GM12891 (cell line): ENCODE measurements around the gene MARVELD2.
"Not testable (repeated sequence)": the region's sequence is repeated elsewhere in the genome, so short reads cannot be mapped to it uniquely, and the experiment has no call there.

Source experiments
- POLR2A ChIP-seq: IDR thresholded peaks from 2 replicates; pipeline ENCODE4 v1.6.1; 2011; ENCODE audit warnings: low read depth, low read length, control low read depth
- POLR2AphosphoS5 ChIP-seq: IDR thresholded peaks from 2 replicates; pipeline ENCODE4 v1.6.1; 2011; ENCODE audit warnings: low read depth, low read length, control low read depth
- TAF1 ChIP-seq: IDR thresholded peaks from 2 replicates; pipeline ENCODE4 v1.6.1; 2011; ENCODE audit warnings: low read depth, low read length, control low read depth

- not testable (repeated sequence) for TF ChIP-seq POLR2A, POLR2AphosphoS5, TAF1
These were observed 38.6 kb downstream of the MARVELD2 start for GRCh38 chr5:69453487-69453886.
